CD4-positive, alpha-beta T cell treated with Interleukin-1 beta for 1 hour (primary cell): ENCODE data around the gene AKNA.

ENCODE experiments used
- DNase-seq, 2 donors: peaks; one replicate each; pipeline ENCODE4 v3.0.0-alpha.2; 2020 to 2022

AKNA gene

DNA sequence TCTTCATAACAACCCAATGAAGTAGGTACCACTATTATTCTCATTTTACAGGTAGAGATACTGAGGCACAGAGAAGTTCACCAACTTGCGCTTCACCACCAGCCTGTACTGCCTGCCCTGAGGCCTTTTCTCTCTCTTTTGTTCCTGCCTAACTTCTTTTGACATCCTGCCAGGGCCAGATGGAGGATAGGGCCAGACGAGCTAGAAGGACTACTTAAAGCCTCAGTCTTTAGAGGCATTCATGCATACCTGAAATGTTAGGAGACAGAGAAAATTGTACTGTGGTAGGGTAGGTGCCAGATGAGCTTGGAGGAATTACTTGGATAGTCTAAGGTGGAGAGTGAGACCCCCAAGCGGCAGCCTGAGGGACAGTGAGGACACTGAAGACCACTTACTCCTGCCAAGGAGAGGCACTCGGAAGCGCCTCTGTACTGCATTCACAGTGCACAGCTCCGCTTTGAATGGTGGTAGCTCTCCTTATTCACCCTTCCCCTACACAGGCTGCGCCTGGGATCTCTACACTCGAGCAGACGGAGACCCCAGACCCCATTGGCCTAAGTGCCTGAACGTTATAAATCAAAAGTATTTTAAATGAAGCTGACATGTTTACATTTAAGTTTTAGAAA is 71.1 kb downstream of the AKNA start:
- no peak for DNase-seq

DNA sequence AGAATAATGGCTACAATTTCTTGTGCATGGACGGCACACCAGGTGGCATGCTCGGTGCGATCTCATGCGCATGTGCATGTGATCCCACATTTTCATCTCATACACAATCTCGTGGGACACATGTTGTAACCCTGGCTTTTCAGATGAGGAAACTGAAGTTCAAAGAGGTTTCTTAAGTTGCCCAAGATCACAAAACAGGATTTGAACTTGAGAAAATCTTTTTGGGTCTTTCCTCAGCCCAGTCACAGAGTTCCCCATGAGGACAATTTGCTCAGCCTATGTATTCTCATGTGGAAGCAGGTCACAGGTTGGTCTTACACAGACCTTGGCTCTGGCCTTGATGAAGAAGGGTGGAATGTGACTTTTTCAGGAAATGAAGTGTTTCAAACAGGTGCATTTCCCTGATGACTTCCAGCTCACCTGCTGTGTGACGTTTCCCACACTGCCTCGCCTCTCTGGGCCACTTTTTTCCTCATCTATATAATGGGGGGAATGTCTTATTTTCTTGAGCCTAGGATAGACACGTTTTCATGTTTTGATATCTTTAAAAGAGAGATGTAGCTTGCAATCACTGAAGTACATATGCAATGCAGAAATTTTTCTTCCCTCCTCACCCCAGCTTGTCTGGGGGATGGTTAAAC is 71.9 kb downstream of the AKNA start:
- no peak for DNase-seq

DNA sequence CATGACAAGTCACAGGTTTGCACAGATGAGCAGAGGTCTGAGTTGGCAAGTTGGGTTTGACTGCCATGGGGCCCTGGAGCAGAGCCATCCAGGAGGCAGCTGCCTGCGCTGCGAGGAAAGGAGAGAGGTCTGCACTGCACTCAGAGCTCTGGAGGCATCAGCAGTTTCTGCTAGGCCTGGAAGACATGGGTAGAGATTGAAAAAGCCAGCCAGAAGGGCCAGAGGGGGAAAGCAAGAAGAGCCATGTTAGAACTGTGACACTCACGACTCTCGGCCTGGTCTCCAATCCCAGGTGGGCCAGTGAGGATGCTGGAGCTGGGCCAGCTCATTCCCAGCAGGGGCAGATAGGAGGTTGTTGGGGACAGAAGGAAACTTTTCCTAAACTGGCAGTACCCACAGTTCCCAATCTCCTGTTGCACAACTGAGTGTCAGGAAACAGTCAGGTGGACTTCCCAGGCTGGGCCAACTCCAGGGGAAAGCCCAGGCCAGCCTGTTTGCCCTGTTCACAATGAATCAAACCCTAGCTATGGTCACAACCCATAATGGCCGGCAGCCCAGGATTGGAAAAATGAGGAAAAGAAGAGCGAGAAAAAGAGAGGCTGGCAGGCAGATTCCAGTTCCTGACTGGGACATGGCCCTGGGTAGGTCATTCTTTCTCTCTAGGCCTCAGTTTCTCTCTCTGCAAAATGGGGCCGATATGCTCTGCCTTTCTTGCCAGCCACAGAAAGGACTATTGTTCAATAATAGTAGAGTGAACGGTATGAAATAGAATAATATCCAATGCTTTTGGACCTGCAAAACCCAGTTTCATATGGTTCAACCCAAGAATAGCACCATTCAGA is 72.7 kb downstream of the AKNA start:
- no peak for DNase-seq

DNA sequence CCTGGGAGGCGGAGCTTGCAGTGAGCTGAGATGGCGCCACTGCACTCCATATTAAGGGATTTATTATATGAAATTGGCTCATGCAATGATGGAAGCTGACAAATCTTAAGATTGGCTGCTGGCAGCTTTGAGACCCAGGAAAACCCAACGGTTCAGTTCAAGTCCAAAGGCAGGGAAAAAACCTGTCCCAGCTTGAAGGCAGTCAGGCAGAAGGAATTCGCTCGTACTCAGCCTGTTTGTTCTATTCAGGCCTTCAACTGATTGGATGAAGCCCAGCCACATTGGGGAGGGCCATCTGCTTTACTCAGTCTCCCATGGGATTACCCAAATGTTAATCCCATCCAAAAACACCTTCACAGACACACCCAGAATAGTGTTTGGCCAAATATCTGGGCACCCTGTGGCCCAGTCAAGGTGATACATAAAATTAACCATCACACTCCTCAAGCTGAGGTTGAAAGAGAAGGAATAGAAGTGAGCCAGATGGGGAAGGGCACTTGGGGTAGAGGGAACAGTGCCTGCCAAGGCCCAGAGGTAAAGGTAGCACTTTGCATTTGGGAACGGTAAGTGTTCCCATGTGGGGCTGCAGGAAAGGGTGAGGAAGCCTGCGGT is 73.4 kb downstream of the AKNA start:
- no peak for DNase-seq

DNA sequence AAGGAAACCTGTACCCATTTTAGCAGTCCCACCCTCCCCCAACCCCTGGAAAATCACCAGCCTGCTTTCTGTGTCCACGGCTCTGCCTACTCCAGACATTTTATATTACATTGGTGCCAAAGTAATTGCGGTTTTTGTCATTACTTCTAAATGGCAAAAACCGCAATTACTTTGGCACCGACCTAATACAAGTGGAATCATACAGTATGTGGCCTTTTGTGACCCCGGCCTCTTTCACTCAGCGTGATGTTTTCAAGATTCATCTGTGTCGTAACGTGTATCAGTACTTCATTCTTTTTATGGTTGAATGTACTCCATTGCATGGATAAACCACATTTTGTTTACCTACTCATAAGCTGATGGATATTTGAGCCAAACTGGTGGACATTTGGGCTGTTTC is 74.6 kb downstream of the AKNA start:
- DNase-seq: no peak

DNA sequence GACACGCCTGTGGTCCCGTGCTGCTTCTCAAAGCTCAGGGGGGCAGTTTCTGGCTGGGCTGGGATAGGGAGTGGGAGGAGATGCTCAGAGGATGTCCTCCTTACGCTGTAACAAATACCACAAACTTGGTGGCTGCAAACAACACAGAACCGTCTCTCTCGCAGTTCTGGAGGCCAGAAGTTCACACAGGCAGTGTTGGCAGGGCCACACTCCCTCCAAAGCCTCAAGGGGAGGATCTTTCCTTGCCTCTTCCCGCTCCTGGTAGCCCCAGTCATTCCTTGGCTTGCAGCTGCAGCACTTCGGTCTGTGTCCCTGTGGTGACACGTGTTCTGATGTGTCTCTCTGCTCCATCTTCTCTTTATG is 75.3 kb downstream of the AKNA start:
- DNase-seq: no peak

DNA sequence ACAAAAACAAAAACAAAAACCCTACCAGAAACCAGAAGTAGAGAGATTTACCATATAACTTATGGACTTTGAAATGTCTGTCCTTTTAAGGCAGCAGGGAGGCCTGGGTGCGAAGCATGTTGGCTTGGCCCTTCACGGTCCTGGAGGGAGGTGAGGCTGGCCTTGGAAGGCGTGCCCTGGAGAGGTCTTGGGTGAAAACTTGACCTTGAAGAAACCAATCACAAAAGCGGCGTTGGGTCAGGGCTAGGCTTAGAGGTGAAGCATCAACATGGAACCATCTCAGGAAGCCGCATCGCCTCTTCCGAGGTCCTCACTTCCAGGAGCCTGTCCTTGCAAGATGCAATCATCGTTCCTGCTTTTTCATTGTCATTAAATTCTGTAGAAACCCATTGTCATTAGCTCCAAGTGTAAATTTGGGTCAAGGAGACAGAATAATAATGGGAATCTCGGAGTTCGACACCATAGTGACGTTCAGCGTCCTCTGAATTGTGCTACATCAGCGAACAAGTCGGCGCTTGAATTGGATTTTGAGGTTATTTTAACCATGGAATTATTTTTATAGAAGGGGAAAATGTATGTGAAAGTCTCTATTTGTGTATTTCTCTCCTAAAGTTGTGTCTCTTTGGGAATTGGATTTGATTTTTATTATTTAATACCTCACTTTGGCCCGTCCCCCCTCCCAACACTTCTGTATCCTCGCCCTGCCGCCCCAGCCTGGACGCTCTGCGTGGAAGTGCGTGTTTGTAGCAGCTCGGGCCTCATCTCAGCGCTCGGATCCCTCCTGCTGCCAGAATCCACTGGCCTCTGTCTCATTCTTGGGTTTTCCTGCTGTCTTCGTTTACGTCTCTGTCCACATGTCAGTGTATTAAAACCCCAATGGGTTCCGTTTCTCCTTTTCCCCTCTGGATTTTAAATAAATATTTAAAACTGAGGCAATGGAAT is 75.9 kb downstream of the AKNA start:
- no peak for DNase-seq

DNA sequence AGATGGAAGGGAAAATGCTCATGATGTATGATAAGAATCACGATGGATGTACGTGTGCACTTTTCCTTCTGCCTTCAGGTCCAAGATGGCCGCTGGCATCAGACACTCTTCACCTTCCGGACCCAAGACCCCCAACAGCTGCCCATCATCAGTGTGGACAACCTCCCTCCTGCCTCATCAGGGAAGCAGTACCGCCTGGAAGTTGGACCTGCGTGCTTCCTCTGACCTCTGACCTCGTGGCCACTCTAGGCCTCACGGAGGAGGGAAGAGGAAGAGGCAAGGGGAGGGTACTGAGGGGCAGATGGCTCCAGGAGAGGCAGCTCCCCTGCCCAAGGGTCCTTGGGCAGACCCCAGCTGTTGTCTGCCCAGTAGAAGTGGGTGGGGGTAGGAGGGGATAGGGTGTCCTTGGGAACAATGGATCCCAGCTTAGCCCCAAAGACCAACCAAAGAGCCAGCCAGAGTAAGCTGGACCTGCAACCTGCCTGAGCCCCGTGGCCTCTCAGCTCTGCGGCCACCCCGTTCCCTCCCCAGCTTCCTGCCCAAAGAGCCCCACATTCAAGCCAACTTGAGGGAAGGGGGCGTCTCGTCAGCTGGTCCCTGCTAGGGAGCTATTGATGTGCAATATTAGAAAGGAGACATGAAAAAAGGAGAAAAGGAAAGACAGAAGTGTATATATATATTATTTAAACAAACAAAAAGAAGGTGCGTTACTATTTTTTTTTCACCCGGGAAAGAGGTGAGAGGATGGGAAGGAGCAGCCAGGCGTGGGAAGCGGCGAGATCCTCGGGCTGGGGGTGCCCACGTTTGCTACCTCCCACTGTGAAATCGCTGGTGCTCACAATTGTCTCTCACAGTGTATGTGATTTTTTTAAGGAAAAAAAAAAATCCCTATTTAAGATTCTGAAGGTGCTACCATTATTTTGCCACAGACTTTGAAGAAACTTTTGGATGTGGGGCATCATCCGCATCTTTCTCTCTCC is 77.0 kb downstream of the AKNA start:
- DNase-seq: no peak

DNA sequence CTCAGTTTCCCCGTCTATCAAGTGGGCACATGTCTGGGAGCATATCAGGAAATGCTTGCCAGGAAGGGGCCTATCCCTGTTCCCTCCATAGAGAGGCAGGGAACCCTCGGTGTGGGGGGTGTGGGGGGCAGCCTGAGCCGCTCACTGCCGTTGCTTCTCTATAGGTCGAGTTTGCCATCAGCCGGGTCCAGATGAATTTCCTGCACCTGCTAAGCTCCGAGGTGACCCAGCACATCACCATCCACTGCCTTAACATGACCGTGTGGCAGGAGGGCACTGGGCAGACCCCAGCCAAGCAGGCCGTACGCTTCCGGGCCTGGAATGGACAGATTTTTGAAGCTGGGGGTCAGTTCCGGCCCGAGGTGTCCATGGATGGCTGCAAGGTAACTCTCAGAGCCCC is 78.7 kb downstream of the AKNA start:
- no peak for DNase-seq

DNA sequence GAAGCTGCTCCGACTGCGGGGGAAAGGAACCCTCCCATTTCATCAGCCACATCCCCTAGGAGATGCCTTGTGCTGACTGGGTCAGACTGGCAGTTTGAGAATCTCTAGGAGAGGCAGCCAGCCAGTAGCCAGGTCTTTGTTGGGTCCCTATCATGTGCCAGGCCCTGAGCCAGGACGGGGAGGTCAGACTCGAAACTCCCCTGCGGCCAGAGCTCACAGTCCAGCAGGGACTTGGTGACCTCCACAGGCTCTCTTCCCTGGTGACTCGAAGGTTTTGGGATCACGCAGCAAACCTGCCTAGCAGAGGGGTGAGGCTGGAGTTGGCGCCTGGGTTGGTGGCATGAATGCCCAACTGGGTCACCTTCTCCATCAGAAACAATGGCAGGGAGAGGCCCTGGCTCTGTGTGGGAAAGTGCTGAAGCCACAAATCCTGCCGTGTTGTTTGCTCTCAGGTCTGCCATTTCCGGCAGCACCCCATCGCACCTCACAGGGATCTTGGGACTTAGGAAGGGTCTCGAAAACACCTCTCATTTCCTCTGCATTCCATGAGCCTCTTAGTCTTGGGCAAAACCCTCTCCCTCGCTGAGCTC is 79.3 kb downstream of the AKNA start:
- no peak for DNase-seq

DNA sequence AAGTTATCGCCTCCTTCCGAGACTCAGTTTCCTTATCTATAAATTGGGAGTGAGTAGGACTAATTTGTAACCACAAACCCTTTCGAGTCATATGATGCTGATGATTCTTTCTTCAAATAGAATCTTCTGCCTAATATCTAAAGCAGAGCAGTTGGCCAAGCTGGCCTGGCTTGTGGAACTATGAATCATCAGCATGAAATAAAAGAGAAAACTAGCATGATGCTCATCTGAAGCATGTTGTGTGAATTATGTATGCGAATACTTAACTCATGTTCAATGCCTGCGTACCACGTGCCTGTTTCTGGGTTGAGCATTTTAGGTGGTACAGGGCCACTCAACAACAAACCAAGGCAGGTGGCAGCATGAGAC is 79.9 kb downstream of the AKNA start:
- no peak for DNase-seq

DNA sequence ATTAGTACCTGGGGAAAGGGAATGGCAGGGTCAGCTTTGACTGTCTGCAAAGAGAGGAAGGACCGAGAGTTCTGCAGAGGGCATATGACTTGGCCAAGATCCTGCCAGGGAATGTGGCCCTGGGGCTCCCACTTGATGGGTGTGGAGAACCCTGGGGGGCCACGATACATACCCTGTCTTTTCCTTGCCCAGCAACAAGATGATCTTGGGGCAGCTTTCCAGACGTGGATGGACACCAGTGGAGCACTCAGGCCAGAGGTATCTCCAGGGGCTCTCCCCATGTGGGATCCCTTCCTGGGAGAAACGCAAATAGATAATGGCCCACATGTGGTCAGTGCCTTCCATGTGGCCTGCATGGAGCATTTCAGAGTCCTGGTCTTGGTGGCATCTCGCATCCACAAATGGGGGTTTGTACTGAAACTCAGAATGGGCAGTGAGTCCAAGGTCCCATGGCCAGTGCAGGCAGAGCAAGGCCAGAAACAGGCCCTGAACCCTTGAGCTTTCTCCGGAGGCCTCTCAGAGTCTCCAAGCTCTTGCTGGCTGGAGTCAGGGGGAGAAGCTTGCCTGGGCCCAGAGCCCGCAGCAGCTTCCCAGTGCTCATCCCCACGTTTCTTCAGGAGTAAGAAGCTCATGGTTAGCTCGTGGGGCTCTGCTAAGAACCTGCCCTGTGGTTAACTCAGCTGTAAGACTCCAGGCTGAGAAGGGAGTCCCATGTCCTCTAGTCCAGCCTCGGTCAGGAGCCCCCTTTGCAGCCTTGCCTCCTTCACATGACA is 83.2 kb downstream of the AKNA start:
- no peak for DNase-seq

DNA sequence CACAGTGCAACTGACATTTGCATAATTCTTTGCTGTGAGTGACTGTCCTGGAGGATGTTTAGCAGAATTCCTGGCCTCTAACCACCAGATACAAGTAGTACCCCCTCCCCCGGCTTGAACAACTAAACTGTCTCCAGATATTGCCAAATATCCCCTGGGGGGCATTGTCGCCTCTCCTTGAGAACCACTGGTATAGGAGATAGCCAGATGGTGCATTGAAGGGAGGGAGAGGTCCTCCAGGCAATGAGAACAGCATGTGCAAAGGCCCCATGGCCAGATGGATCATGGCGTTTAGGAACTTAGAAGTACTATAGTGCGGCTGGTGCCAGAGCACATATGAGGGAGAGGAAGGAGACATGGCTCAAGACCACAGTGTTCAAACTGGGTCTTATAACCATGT is 83.8 kb downstream of the AKNA start:
- DNase-seq: no peak

DNA sequence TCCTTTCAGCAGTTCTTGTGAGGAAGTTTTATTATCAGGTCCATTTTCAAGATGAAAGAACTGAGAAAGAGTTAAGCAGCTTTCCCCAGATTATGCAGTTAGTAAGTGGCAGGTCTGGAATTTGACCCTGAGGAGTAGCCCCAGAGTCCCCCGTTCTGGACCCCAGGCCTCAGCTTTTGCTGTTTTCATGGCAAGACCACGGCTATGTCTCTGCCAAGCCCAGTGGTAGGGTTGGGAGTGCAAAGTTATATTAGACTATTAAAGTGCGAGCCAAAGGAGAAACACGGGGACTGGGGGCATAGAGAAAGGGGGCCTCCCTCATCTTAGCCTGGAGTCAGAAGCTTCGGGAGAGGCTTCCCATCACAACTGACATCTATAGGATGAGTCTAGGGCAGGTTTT is 84.2 kb downstream of the AKNA start:
- DNase-seq: no peak

DNA sequence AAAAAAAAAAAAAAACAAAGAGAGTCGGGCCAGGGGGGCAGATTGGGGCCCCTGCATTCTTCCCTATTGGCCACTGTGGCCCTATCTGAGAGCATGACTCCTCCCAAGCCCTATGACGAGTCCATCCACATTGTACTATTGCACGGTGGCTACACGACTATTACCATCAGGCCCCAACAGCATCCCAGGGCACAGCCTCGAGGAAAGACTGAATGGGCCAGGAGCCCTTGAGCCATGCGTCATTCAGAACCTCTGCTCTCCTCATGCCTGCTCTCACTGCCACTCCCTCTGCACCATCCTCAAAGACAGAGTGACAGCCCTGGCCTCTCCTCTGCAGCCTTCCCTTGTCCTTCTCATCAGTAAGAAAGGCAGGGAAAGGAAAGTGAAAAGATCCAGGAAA is 85.1 kb downstream of the AKNA start:
- DNase-seq: no peak

DNA sequence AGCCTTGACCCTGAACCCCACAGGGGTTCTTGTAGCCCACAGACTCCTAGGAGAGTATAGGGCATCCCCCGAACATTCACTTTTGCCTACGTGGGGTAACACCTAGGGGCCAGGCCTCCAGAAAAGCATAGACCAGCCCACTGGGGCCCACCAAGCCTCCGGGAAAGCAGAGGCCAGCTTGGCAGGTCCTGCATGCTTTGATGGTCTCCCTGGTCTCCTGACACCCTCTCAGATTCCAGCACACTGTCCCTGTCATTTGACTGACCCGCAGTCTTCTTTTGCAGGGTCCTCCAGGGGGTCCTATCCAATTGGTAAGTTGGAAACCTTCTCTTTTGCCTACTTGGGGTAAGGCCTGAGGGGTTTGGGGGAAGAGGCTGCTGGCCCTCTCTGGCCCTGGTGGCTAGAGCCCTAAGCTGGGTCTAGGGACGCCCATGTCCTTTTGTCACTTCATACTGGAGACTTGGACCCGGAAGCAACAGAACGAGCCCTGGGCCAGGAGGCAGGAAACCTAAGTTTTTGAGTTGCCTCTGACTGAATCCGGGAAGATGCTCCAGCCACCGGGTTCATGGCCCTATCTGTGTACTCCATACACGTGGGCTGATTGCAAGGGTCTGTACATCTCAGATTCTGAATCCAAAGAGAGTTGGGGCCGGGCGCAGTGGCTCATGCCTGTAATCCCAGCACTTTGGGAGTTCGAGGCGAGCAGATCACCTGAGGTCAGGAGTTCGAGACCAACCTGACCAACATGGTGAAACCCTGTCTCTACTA is 85.8 kb downstream of the AKNA start:
- no peak for DNase-seq

DNA sequence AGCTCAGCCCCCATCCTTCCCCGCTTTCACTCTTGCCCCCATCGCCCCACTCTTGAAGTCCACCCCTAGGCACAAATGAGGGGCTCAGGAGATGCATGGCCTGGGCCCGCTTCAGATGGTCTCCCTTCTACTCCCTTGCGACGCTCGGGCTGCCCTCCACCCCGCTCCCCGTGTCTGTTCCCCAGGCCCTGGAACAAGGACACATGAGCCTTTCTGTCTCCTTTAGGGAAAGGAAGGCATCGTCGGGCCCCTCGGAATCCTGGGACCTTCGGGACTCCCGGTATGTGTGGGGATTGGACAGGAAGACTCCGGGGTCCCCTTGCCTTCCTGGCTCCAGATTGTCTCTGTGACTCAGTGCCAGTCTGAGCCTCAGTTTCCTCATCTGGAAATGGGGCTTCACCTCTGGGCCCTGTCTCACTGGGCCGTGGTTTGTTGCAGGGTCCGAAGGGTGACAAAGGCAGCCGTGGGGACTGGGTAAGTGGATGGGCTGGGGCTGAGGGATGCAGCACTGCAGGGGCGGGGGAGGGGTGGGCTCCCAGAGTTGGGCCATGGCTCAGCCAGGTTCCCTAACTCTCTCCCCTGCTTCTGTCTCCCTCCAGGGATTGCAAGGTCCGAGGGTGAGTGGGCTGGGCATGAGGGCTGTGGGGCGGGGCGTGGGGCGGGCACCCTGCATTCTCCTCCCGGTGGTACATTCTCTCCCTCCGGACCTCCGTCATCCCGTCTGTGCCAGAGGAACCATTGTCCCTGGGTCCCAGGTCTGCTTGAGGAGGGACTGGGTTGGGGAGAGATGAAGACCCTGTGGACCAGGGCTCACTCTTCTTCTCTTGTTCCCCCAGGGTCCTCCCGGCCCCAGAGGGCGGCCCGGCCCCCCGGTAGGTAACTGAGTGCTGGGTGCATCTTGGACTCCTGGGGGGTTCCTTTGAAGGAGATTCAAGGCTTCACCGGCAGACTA is 86.7 kb downstream of the AKNA start:
- no peak for DNase-seq

DNA sequence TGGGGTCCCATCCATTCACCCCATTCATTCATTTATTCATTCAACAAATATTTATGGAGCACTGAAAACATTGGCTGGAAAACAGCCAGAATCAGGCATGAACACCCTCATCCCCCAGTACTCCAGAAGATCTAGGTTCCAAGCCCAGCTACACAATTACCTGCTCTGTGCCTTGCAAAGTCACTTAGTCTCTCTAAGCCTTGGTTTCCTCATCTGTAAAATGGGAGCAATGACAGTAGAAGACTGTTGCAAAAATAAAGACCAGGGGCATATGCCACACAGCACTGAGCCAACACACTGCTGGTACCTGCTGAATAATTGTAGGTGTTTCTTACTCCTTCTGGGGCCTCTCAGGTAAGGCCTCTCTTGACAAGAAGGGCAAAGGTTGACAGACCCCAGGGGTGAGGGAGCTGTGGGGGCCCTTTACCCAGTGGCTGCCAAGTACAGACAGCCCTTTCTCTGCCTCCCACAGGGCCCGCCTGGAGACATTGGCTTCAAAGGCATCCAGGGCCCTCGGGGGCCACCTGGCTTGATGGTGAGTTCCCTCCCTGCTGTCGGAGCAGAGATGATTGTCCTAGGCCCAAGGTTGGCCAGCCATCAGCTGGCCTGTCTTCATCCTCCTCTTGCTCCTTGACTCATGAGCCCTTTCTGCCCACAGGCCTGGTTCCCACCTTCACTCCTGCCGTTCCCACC is 87.5 kb downstream of the AKNA start:
- no peak for DNase-seq
